GM12878 (cell line): ENCODE results near the gene RIMBP2. TPM values are rescaled to one million over a fixed set of nuclear protein-coding genes. Genes with fewer than 3 reads are reported as not detected.

ENCODE experiments used
- ATAC-seq: fragments of 200-7000 bp; cut with Tn5 transposase; 3 replicates; pipeline ENCODE4 v1.9.1; 2020; ENCODE audit warnings: mild to moderate bottlenecking, moderate library complexity
- BruUV-seq: library from RNA; stranded (reverse); fragments of 400-500 nt; replicated peaks from 2 replicates; lab custom pipeline; 2021; lab: Mats Ljungman, UMichigan
- CTCF ChIA-PET: fragments of 300-600 bp; sonication (Branson Sonifier 250); formaldehyde crosslinking; extraction: SDS; loops from one replicate; lab custom pipeline; 2021; ENCODE audit warnings: inconsistent platforms; lab: Yijun Ruan, JAX
- POLR2A ChIA-PET: fragments of 350-600 bp; formaldehyde crosslinking; extraction: SDS; loops from one replicate; lab custom pipeline; 2021; ENCODE audit warnings: inconsistent platforms; lab: Charles Lee
- RAD21 ChIA-PET: fragments of 300-600 bp; sonication (Branson Sonifier 250); formaldehyde crosslinking; loops from one replicate; lab custom pipeline; 2023; ENCODE audit warnings: antibody characterized with exemption; ENCODE audit not compliant: unreplicated experiment; lab: Charles Lee
- SMC1A ChIA-PET: fragments of 300-600 bp; sonication (Branson Sonifier 250); formaldehyde crosslinking; loops from one replicate; lab custom pipeline; 2023; ENCODE audit not compliant: unreplicated experiment, uncharacterized antibody; lab: Charles Lee
- DNase-seq: peaks from one replicate; pipeline ENCODE4 v3.0.0-alpha.2; 2011; ENCODE audit warnings: low read depth, low spot score
- FAIRE-seq: peaks from 3 replicates; lab custom pipeline; 2011; peaks lifted over from hg19 to GRCh38; lab: Jason Lieb, UNC
- H2AFZ ChIP-seq: 2 replicates; pipeline ENCODE4 v1.6.0; 2011; ENCODE audit warnings: low read depth, low read length, control low read depth; ENCODE audit not compliant: control insufficient read depth
- H3K27ac ChIP-seq: 2 replicates; pipeline ENCODE4 v1.5.1; 2011; ENCODE audit warnings: control low read depth; ENCODE audit not compliant: control insufficient read depth, insufficient read depth
- H3K27me3 ChIP-seq, 2 experiments: replicated peaks in 1 of 2; 2 replicates each; pipeline versions ENCODE4 v1.6.0 to v1.6.1; 2011; ENCODE audit warnings: low read length in 1 of 2; ENCODE audit not compliant: control insufficient read depth in 2 of 2, insufficient read depth in 2 of 2
- H3K36me3 ChIP-seq, 2 experiments: 2 replicates each; pipeline ENCODE4 v1.5.1; 2011; ENCODE audit warnings: low read length in 1 of 2; ENCODE audit not compliant: control insufficient read depth in 2 of 2, insufficient read depth in 2 of 2
- H3K4me1 ChIP-seq: 2 replicates; pipeline ENCODE4 v1.6.1; 2011; ENCODE audit warnings: mild to moderate bottlenecking, low read length, moderate library complexity, mixed read lengths; ENCODE audit not compliant: control insufficient read depth, insufficient read depth
- H3K4me2 ChIP-seq: 2 replicates; pipeline ENCODE4 v1.6.0; 2011; ENCODE audit warnings: control low read depth; ENCODE audit not compliant: control insufficient read depth, insufficient read depth
- H3K4me3 ChIP-seq: fragments of 200-600 bp; sonication (generic); 2 replicates; pipeline ENCODE4 v1.5.1; 2016
- H3K79me2 ChIP-seq: 2 replicates; pipeline ENCODE4 v1.6.0; 2011; ENCODE audit warnings: low read length; ENCODE audit not compliant: control insufficient read depth, insufficient read depth
- H3K9ac ChIP-seq: 2 replicates; pipeline ENCODE4 v1.8.0; 2011; ENCODE audit warnings: low read length, control low read depth, mixed read lengths; ENCODE audit not compliant: control insufficient read depth, insufficient read depth
- H3K9me3 ChIP-seq: replicated peaks from 3 replicates; pipeline ENCODE4 v1.5.1; 2011; ENCODE audit warnings: mild to moderate bottlenecking, low read length; ENCODE audit not compliant: control insufficient read depth, insufficient read depth
- H4K20me1 ChIP-seq: 2 replicates; pipeline ENCODE4 v1.6.0; 2011; ENCODE audit not compliant: control insufficient read depth, insufficient read depth
- BACH1 ChIP-seq: fragments of 450-650 bp; IDR thresholded peaks from 2 replicates; pipeline ENCODE4 v1.6.1; 2017; ENCODE audit warnings: mild to moderate bottlenecking, borderline replicate concordance
- CBX5 ChIP-seq: sonication (generic); IDR thresholded peaks from 2 replicates; pipeline ENCODE4 v1.6.1; 2016; ENCODE audit warnings: low read depth, moderate library complexity, mild to moderate bottlenecking, inconsistent platforms
- MYC ChIP-seq: IDR thresholded peaks from 2 replicates; pipeline ENCODE4 v1.6.1; 2011; ENCODE audit warnings: mild to moderate bottlenecking, low read length, moderate library complexity, inconsistent platforms; ENCODE audit not compliant: insufficient read depth, insufficient replicate concordance, insufficient read length, severe bottlenecking
- NFYA ChIP-seq: IDR thresholded peaks from 2 replicates; pipeline ENCODE4 v1.6.1; 2011; ENCODE audit warnings: low read depth, mild to moderate bottlenecking, low read length, improper control_type of control experiment, borderline replicate concordance
- NR2C2 ChIP-seq: IDR thresholded peaks from 2 replicates; pipeline ENCODE4 v1.6.1; 2011; ENCODE audit warnings: borderline replicate concordance, low read depth; ENCODE audit not compliant: control insufficient read depth, insufficient read length
- PAX8 ChIP-seq: fragments of 450-650 bp; IDR thresholded peaks from 2 replicates; pipeline ENCODE4 v1.6.1; 2017; ENCODE audit warnings: mild to moderate bottlenecking, moderate library complexity
- RAD21 ChIP-seq: IDR thresholded peaks from 2 replicates; pipeline ENCODE4 v1.6.1; 2011; ENCODE audit warnings: mild to moderate bottlenecking, low read depth, low read length, moderate library complexity; ENCODE audit not compliant: insufficient read depth
- RFX5 ChIP-seq: IDR thresholded peaks from 2 replicates; pipeline ENCODE4 v1.6.1; 2011; ENCODE audit warnings: low read depth, low read length, improper control_type of control experiment
- TBL1XR1 ChIP-seq: IDR thresholded peaks from 2 replicates; pipeline ENCODE4 v1.6.1; 2012; ENCODE audit warnings: low read depth, low read length, improper control_type of control experiment
- ZNF217 ChIP-seq: fragments of 450-650 bp; IDR thresholded peaks from 2 replicates; pipeline ENCODE4 v1.6.1; 2017; ENCODE audit warnings: antibody characterized with exemption, mild to moderate bottlenecking
- WGBS: methylation state at CpG from one replicate; pipeline ENCODE4 v1.1.6; 2016; ENCODE audit warnings: low lambda C conversion rate; ENCODE audit not compliant: insufficient replicate concordance, insufficient coverage; ENCODE audit errors: missing lambda C conversion rate; 5-methylcytosine and 5-hydroxymethylcytosine counted together
- in situ Hi-C: fragments of 300-500 bp; cut with MboI; formaldehyde crosslinking; loops from 9 replicates; pipeline ENCODE4 v1.14.3; 2018; ENCODE audit warnings: mixed read lengths
- intact Hi-C: fragments of 100-400 bp; cut with micrococcal nuclease; formaldehyde crosslinking; loops from one replicate; pipeline ENCODE4 v1.14.2; 2022; ENCODE audit not compliant: unreplicated experiment
- polyA plus RNA-seq, 11 experiments: library from polyadenylated mRNA; depleted of rRNA in 4 of 11; unstranded in 6 of 11; stranded (reverse) in 5 of 11; fragments of >200 nt; fragmentation: Nextera tagmentation in 4 of 11; fragmentation: Illumina TruSeq in 1 of 11; extraction: Ambion mirVana in 4 of 11; extraction: Trizol in 1 of 11; gene quantifications; 1 replicate in 1 of 11; 2 replicates in 10 of 11; pipeline versions ENCODE4 v1.2.1 to v1.2.3, GENCODE V29; 2011 to 2016; ENCODE audit warnings: inconsistent platforms in 2 of 11, missing spikeins in 2 of 11, low read depth in 1 of 11
- total RNA-seq, 4 experiments: library from RNA; depleted of rRNA in 3 of 4; stranded (reverse); fragments of >200 nt in 3 of 4; fragmentation: Illumina TruSeq in 1 of 4; extraction: Trizol in 1 of 4; gene quantifications; 2 replicates each; pipeline versions ENCODE4 v1.2.1 to v1.2.3, GENCODE V29; 2013 to 2021
- TF ChIP-seq, protein P1 (sequence below): fragments of 450-650 bp; IDR thresholded peaks from 2 replicates; pipeline ENCODE4 v1.6.1; 2017; ENCODE audit warnings: antibody characterized with exemption, mild to moderate bottlenecking, moderate library complexity
- TF ChIP-seq, protein P2 (sequence below): fragments of 450-650 bp; IDR thresholded peaks from 2 replicates; pipeline ENCODE4 v1.6.1; 2017; ENCODE audit warnings: mild to moderate bottlenecking, moderate library complexity
- TF ChIP-seq, protein P3 (sequence below): IDR thresholded peaks from 2 replicates; pipeline ENCODE4 v1.6.1; 2012; ENCODE audit warnings: mild to moderate bottlenecking, low read depth, low read length
- TF ChIP-seq, protein P4 (sequence below): IDR thresholded peaks from 2 replicates; pipeline ENCODE4 v1.6.1; 2012; ENCODE audit warnings: low read depth, low read length, improper control_type of control experiment

Gene RIMBP2
- total and polyA plus RNA-seq, 10 of the 15 experiments (the other 5 are each of a cell fraction or from before 2014, with no cell fraction given): 0.04 to 2.9 (median 0.07) TPM; not detected in 1

DNA sequence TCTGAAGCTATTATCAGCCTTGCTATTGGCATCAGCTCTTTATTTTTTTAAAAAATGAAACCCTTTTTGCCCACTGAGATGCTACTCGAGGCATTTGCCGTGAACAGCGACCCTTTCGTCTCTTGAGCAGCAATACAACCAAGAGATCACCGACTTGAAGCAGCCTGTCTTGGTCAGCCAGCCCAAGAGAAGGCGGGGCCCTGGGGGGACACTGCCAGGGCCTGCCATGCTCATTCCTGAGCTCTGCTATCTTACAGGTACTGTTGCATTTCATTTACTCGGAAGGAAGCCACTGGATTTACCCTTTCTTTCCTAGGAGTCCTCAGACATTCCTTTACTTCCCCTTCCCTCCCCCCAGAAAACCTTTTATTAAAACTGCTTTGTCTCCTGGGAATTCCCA lies 361.7 kb downstream of the RIMBP2 start:
- Histone ChIP-seq H3K9me3 (no peaks in the 10 kb centered on the region; the same call in 1 of the 3 replicates), H3K4me1 (no peaks in the 10 kb centered on the region), H3K4me2 (no peak overlapping the region), H3K27ac (no peak overlapping the region), H3K36me3 (no peaks in the 10 kb centered on the region), H2AFZ (no peak overlapping the region), H3K4me3 (no peak overlapping the region), H3K9ac (no peak overlapping the region), H4K20me1 (no peaks in the 10 kb centered on the region), H3K27me3 (no peaks in the 10 kb centered on the region), H3K79me2 (no peaks in the 10 kb centered on the region)
- ChIA-PET RAD21 (no interaction called here), SMC1A (no interaction called here), POLR2A (no interaction called here), CTCF (no interaction called here)
- no peak for FAIRE-seq
- no peak for ATAC-seq
- no TSS peak for BruUV-seq
- intact Hi-C loops: no loop called here
- no peak for DNase-seq
- in situ Hi-C loops: no loop called here
- WGBS: 61% methylated on average over 7 of the region's 7 CpGs
- TF ChIP-seq CBX5 (no peak), RFX5 (no peak), ZNF217 (no peak), NFYA (no peak), PAX8 (no peak), RAD21 (no peak), TBL1XR1 (no peak), NR2C2 (no peak), BACH1 (no peak), MYC (no peak)
- TF ChIP-seq, protein P1, sequence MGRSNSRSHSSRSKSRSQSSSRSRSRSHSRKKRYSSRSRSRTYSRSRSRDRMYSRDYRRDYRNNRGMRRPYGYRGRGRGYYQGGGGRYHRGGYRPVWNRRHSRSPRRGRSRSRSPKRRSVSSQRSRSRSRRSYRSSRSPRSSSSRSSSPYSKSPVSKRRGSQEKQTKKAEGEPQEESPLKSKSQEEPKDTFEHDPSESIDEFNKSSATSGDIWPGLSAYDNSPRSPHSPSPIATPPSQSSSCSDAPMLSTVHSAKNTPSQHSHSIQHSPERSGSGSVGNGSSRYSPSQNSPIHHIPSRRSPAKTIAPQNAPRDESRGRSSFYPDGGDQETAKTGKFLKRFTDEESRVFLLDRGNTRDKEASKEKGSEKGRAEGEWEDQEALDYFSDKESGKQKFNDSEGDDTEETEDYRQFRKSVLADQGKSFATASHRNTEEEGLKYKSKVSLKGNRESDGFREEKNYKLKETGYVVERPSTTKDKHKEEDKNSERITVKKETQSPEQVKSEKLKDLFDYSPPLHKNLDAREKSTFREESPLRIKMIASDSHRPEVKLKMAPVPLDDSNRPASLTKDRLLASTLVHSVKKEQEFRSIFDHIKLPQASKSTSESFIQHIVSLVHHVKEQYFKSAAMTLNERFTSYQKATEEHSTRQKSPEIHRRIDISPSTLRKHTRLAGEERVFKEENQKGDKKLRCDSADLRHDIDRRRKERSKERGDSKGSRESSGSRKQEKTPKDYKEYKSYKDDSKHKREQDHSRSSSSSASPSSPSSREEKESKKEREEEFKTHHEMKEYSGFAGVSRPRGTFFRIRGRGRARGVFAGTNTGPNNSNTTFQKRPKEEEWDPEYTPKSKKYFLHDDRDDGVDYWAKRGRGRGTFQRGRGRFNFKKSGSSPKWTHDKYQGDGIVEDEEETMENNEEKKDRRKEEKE: no peak
- TF ChIP-seq, protein P2, sequence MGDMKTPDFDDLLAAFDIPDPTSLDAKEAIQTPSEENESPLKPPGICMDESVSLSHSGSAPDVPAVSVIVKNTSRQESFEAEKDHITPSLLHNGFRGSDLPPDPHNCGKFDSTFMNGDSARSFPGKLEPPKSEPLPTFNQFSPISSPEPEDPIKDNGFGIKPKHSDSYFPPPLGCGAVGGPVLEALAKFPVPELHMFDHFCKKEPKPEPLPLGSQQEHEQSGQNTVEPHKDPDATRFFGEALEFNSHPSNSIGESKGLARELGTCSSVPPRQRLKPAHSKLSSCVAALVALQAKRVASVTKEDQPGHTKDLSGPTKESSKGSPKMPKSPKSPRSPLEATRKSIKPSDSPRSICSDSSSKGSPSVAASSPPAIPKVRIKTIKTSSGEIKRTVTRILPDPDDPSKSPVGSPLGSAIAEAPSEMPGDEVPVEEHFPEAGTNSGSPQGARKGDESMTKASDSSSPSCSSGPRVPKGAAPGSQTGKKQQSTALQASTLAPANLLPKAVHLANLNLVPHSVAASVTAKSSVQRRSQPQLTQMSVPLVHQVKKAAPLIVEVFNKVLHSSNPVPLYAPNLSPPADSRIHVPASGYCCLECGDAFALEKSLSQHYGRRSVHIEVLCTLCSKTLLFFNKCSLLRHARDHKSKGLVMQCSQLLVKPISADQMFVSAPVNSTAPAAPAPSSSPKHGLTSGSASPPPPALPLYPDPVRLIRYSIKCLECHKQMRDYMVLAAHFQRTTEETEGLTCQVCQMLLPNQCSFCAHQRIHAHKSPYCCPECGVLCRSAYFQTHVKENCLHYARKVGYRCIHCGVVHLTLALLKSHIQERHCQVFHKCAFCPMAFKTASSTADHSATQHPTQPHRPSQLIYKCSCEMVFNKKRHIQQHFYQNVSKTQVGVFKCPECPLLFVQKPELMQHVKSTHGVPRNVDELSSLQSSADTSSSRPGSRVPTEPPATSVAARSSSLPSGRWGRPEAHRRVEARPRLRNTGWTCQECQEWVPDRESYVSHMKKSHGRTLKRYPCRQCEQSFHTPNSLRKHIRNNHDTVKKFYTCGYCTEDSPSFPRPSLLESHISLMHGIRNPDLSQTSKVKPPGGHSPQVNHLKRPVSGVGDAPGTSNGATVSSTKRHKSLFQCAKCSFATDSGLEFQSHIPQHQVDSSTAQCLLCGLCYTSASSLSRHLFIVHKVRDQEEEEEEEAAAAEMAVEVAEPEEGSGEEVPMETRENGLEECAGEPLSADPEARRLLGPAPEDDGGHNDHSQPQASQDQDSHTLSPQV: no peak
- TF ChIP-seq, protein P3, sequence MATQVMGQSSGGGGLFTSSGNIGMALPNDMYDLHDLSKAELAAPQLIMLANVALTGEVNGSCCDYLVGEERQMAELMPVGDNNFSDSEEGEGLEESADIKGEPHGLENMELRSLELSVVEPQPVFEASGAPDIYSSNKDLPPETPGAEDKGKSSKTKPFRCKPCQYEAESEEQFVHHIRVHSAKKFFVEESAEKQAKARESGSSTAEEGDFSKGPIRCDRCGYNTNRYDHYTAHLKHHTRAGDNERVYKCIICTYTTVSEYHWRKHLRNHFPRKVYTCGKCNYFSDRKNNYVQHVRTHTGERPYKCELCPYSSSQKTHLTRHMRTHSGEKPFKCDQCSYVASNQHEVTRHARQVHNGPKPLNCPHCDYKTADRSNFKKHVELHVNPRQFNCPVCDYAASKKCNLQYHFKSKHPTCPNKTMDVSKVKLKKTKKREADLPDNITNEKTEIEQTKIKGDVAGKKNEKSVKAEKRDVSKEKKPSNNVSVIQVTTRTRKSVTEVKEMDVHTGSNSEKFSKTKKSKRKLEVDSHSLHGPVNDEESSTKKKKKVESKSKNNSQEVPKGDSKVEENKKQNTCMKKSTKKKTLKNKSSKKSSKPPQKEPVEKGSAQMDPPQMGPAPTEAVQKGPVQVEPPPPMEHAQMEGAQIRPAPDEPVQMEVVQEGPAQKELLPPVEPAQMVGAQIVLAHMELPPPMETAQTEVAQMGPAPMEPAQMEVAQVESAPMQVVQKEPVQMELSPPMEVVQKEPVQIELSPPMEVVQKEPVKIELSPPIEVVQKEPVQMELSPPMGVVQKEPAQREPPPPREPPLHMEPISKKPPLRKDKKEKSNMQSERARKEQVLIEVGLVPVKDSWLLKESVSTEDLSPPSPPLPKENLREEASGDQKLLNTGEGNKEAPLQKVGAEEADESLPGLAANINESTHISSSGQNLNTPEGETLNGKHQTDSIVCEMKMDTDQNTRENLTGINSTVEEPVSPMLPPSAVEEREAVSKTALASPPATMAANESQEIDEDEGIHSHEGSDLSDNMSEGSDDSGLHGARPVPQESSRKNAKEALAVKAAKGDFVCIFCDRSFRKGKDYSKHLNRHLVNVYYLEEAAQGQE: no peak
- TF ChIP-seq, protein P4, sequence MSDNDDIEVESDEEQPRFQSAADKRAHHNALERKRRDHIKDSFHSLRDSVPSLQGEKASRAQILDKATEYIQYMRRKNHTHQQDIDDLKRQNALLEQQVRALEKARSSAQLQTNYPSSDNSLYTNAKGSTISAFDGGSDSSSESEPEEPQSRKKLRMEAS: no peak
